GM23338 (cell line): ENCODE data around the gene TNS3. TPM values are rescaled to one million over a fixed set of nuclear protein-coding genes. Genes with fewer than 3 reads are reported as not detected.

Experiments
- ATAC-seq: fragments of 200-7000 bp; cut with Tn5 transposase; 3 replicates; pipeline ENCODE4 v1.9.1; 2020
- DNase-seq: peaks from one replicate; pipeline ENCODE4 v3.0.0-alpha.2; 2015; ENCODE audit warnings: low spot score
- H2AFZ ChIP-seq: fragments of 200-600 bp; sonication (generic); 2 replicates; pipeline ENCODE4 v1.8.0; 2016; ENCODE audit warnings: antibody characterized with exemption, mild to moderate bottlenecking, moderate library complexity
- H3F3A ChIP-seq: fragments of 200-600 bp; sonication (generic); replicated peaks from 2 replicates; pipeline ENCODE4 v1.8.0; 2017; ENCODE audit warnings: antibody characterized with exemption, mixed run types, low read depth
- H3K27ac ChIP-seq: fragments of 200-600 bp; sonication (generic); 2 replicates; pipeline ENCODE4 v1.6.1; 2016; ENCODE audit warnings: low read depth
- H3K27me3 ChIP-seq: fragments of 200-600 bp; sonication (generic); 2 replicates; pipeline ENCODE4 v1.8.0; 2016; ENCODE audit warnings: mild to moderate bottlenecking, mixed run types, moderate library complexity; ENCODE audit not compliant: insufficient read depth
- H3K36me3 ChIP-seq: fragments of 200-600 bp; sonication (generic); 2 replicates; pipeline ENCODE4 v1.8.0; 2016; ENCODE audit warnings: mild to moderate bottlenecking; ENCODE audit not compliant: insufficient read depth
- H3K4me1 ChIP-seq: fragments of 200-600 bp; sonication (generic); 2 replicates; pipeline ENCODE4 v1.8.0; 2016; ENCODE audit warnings: mild to moderate bottlenecking, moderate library complexity; ENCODE audit not compliant: insufficient read depth
- H3K4me2 ChIP-seq: fragments of 200-600 bp; sonication (generic); 2 replicates; pipeline ENCODE4 v1.7.1; 2017; ENCODE audit warnings: mixed run types
- H3K4me3 ChIP-seq: fragments of 200-600 bp; sonication (generic); 2 replicates; pipeline ENCODE4 v1.6.1; 2016; ENCODE audit warnings: mixed run types
- H3K79me2 ChIP-seq: fragments of 200-600 bp; sonication (generic); replicated peaks from 2 replicates; pipeline ENCODE4 v1.8.0; 2017; ENCODE audit warnings: mild to moderate bottlenecking; ENCODE audit not compliant: insufficient read depth
- H3K9me2 ChIP-seq: fragments of 200-600 bp; sonication (generic); 2 replicates; pipeline ENCODE4 v1.8.0; 2017; ENCODE audit not compliant: insufficient read depth
- H4K20me1 ChIP-seq: fragments of 200-600 bp; sonication (generic); replicated peaks from 2 replicates; pipeline ENCODE4 v1.8.0; 2017; ENCODE audit warnings: mild to moderate bottlenecking; ENCODE audit not compliant: insufficient read depth
- H3K27ac Mint-ChIP-seq: 2 replicates; pipeline ENCODE4 v1.8.0; 2020; ENCODE audit warnings: inconsistent platforms, mild to moderate bottlenecking, moderate library complexity, mixed read lengths
- H3K27me3 Mint-ChIP-seq: 3 replicates; pipeline ENCODE4 v1.8.0; 2022; ENCODE audit warnings: low read depth, mild to moderate bottlenecking, moderate library complexity, mixed read lengths, inconsistent platforms; ENCODE audit not compliant: insufficient read depth, poor library complexity
- H3K36me3 Mint-ChIP-seq: 3 replicates; pipeline ENCODE4 v1.8.0; 2021; ENCODE audit warnings: low read depth, mild to moderate bottlenecking, inconsistent platforms, moderate library complexity, mixed read lengths
- H3K4me1 Mint-ChIP-seq: 3 replicates; pipeline ENCODE4 v1.8.0; 2020; ENCODE audit warnings: mild to moderate bottlenecking, inconsistent platforms, mixed read lengths
- H3K4me3 Mint-ChIP-seq: 3 replicates; pipeline ENCODE4 v1.8.0; 2021; ENCODE audit warnings: moderate library complexity, mild to moderate bottlenecking, inconsistent platforms, mixed read lengths
- H3K9me3 Mint-ChIP-seq: 3 replicates; pipeline ENCODE4 v1.8.0; 2020; ENCODE audit warnings: moderate library complexity, mild to moderate bottlenecking, inconsistent platforms, mixed read lengths
- CREB1 ChIP-seq: fragments of 250-450 bp; sonication (Bioruptor Pico); IDR thresholded peaks from 2 replicates; pipeline ENCODE4 v1.5.0; 2020; ENCODE audit warnings: low read depth, mild to moderate bottlenecking, moderate library complexity
- ETS1 ChIP-seq: IDR thresholded peaks from 2 replicates; pipeline ENCODE4 v1.6.1; 2016; ENCODE audit warnings: antibody characterized with exemption
- EZH2 ChIP-seq: fragments of 200-600 bp; sonication (generic); IDR thresholded peaks from one replicate; pipeline ENCODE4 v1.8.0; 2017; ENCODE audit warnings: antibody characterized with exemption, mild to moderate bottlenecking, low read depth; ENCODE audit not compliant: unreplicated experiment
- EZH2phosphoT487 ChIP-seq: fragments of 200-600 bp; sonication (generic); IDR thresholded peaks from one replicate; pipeline ENCODE4 v1.8.1; 2018; ENCODE audit warnings: antibody characterized with exemption; ENCODE audit not compliant: unreplicated experiment
- JUNB ChIP-seq: IDR thresholded peaks from one replicate; pipeline ENCODE4 v1.6.1; 2016; ENCODE audit warnings: antibody characterized with exemption; ENCODE audit not compliant: unreplicated experiment
- POLR2AphosphoS5 ChIP-seq: IDR thresholded peaks from 2 replicates; pipeline ENCODE4 v1.6.1; 2016; ENCODE audit warnings: antibody characterized with exemption, low read depth
- STAT1 ChIP-seq: IDR thresholded peaks from one replicate; pipeline ENCODE4 v1.6.1; 2016; ENCODE audit warnings: antibody characterized with exemption; ENCODE audit not compliant: unreplicated experiment
- ZNF114 ChIP-seq: fragments of 250-450 bp; sonication (Bioruptor Pico); IDR thresholded peaks from 2 replicates; pipeline ENCODE4 v1.5.0; 2020; ENCODE audit warnings: mild to moderate bottlenecking, moderate library complexity
- ZNF331 ChIP-seq: fragments of 250-450 bp; sonication (Bioruptor Pico); IDR thresholded peaks from 2 replicates; pipeline ENCODE4 v1.5.0; 2020; ENCODE audit warnings: low read depth, mild to moderate bottlenecking, moderate library complexity
- ZNF462 ChIP-seq: fragments of 250-450 bp; sonication (Bioruptor Pico); IDR thresholded peaks from 2 replicates; pipeline ENCODE4 v1.5.0; 2020; ENCODE audit warnings: mild to moderate bottlenecking, moderate library complexity
- polyA plus RNA-seq: library from polyadenylated mRNA; unstranded; fragments of >200 nt; fragmentation: Nextera tagmentation; extraction: Ambion mirVana; gene quantifications from 2 replicates; pipeline ENCODE4 v1.2.1, GENCODE V29; 2016
- total RNA-seq: library from RNA; depleted of rRNA; stranded (reverse); fragments of >200 nt; shearing (Covaris generic); gene quantifications from 2 replicates; pipeline ENCODE4 v1.2.3, GENCODE V29; 2014
- TF ChIP-seq, protein P1 (sequence below): IDR thresholded peaks from one replicate; pipeline ENCODE4 v1.6.1; 2018; ENCODE audit warnings: antibody characterized with exemption; ENCODE audit not compliant: unreplicated experiment
- TF ChIP-seq, protein P2 (sequence below), 2 experiments: fragments of 200-600 bp in 1 of 2; sonication (generic) in 1 of 2; conservative IDR thresholded peaks; 2 replicates each; pipeline versions ENCODE4 v1.5.1 to v1.6.1; 2016 to 2017; ENCODE audit warnings: antibody characterized with exemption in 2 of 2, low read depth in 2 of 2, mild to moderate bottlenecking in 2 of 2, moderate library complexity in 1 of 2

Gene TNS3
- total and polyA plus RNA-seq, 2 experiments from 2014 or later = 6.2 to 28.7 TPM

DNA sequence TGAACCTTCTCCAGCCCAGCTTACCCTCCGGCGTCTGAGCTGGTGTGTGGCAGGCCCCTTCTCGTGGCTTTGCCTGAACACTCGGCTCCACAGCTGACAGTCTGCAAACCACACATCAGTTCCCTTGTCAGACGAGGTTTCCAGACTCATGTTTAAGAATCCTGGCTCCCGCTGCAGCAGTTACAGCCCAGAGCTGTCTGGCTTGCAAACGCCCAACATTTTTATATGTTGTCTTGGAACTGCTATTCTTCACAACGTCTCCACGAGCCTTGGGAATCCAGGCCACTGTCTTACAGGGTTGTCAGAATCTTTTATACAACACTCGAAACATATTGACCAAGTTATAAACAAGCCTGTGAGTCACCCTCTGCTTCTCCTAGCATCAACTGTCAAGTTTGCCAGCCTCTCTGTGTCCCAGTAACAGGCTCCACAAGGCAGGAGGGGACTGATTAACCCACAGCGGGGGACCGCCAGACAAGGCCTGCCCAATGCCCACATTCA lies 68.1 kb downstream of the TNS3 start (continued):
- TF ChIP-seq POLR2AphosphoS5 (no peak), ZNF114 (CRISPR knock-in tag) (no peak), STAT1 (no peak), EZH2 (no peak)

GRCh38 chr7:47512481-47513176 lies 69.3 kb downstream of the TNS3 start:
- Histone ChIP-seq H3K27me3 (no peaks in the 10 kb centered on the region), H3K4me2 (no peak overlapping the region), H3K36me3 (peaks cover 4% of the 10 kb centered on the region; the same call in 1 of the 2 replicates), H4K20me1 (peaks cover 5% of the 10 kb centered on the region; the same call in 1 of the 2 replicates), H3K79me2 (peaks cover 20% of the 10 kb centered on the region), H3K4me3 (no peak overlapping the region), H3K4me1 (no peaks in the 10 kb centered on the region), H3K9me2 (peaks cover 11% of the 10 kb centered on the region), H3F3A (no peaks in the 10 kb centered on the region), H2AFZ (no peak overlapping the region), H3K27ac (no peak overlapping the region)
- Mint-ChIP-seq H3K9me3 (no peaks in the 10 kb centered on the region; the same call in 2 of the 3 replicates), H3K4me1 (peaks cover 7% of the 10 kb centered on the region; the same call in 2 of the 3 replicates), H3K36me3 (peaks cover 14% of the 10 kb centered on the region; the same call in 2 of the 3 replicates), H3K4me3 (no peak overlapping the region), H3K27ac (no peak overlapping the region), H3K27me3 (no peaks in the 10 kb centered on the region)
- ATAC-seq (no peak), DNase-seq (no peak)
- TF ChIP-seq ETS1 (no peak), EZH2 (no peak), JUNB (no peak), EZH2phosphoT487 (no peak), CREB1 (no peak), ZNF462 (CRISPR knock-in tag) (no peak), ZNF331 (CRISPR knock-in tag) (no peak), ZNF114 (CRISPR knock-in tag) (no peak)
- TF ChIP-seq, protein P1, sequence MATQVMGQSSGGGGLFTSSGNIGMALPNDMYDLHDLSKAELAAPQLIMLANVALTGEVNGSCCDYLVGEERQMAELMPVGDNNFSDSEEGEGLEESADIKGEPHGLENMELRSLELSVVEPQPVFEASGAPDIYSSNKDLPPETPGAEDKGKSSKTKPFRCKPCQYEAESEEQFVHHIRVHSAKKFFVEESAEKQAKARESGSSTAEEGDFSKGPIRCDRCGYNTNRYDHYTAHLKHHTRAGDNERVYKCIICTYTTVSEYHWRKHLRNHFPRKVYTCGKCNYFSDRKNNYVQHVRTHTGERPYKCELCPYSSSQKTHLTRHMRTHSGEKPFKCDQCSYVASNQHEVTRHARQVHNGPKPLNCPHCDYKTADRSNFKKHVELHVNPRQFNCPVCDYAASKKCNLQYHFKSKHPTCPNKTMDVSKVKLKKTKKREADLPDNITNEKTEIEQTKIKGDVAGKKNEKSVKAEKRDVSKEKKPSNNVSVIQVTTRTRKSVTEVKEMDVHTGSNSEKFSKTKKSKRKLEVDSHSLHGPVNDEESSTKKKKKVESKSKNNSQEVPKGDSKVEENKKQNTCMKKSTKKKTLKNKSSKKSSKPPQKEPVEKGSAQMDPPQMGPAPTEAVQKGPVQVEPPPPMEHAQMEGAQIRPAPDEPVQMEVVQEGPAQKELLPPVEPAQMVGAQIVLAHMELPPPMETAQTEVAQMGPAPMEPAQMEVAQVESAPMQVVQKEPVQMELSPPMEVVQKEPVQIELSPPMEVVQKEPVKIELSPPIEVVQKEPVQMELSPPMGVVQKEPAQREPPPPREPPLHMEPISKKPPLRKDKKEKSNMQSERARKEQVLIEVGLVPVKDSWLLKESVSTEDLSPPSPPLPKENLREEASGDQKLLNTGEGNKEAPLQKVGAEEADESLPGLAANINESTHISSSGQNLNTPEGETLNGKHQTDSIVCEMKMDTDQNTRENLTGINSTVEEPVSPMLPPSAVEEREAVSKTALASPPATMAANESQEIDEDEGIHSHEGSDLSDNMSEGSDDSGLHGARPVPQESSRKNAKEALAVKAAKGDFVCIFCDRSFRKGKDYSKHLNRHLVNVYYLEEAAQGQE = no peak
- TF ChIP-seq, protein P2, sequence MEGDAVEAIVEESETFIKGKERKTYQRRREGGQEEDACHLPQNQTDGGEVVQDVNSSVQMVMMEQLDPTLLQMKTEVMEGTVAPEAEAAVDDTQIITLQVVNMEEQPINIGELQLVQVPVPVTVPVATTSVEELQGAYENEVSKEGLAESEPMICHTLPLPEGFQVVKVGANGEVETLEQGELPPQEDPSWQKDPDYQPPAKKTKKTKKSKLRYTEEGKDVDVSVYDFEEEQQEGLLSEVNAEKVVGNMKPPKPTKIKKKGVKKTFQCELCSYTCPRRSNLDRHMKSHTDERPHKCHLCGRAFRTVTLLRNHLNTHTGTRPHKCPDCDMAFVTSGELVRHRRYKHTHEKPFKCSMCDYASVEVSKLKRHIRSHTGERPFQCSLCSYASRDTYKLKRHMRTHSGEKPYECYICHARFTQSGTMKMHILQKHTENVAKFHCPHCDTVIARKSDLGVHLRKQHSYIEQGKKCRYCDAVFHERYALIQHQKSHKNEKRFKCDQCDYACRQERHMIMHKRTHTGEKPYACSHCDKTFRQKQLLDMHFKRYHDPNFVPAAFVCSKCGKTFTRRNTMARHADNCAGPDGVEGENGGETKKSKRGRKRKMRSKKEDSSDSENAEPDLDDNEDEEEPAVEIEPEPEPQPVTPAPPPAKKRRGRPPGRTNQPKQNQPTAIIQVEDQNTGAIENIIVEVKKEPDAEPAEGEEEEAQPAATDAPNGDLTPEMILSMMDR (conservative IDR thresholded peaks at IDR 0.05; ENCODE audit: low read depth in 2 of 2) = no peak
